ENCODE results near the gene SRPX2. TPM values are rescaled to one million over a fixed set of nuclear protein-coding genes. Genes with fewer than 3 reads are reported as not detected.

Gene SRPX2
- total and polyA plus RNA-seq, 2 of the 13 experiments (the other 11 are each of a cell fraction or from before 2014, with no cell fraction given), result 1.5 to 6.7 TPM

DNA sequence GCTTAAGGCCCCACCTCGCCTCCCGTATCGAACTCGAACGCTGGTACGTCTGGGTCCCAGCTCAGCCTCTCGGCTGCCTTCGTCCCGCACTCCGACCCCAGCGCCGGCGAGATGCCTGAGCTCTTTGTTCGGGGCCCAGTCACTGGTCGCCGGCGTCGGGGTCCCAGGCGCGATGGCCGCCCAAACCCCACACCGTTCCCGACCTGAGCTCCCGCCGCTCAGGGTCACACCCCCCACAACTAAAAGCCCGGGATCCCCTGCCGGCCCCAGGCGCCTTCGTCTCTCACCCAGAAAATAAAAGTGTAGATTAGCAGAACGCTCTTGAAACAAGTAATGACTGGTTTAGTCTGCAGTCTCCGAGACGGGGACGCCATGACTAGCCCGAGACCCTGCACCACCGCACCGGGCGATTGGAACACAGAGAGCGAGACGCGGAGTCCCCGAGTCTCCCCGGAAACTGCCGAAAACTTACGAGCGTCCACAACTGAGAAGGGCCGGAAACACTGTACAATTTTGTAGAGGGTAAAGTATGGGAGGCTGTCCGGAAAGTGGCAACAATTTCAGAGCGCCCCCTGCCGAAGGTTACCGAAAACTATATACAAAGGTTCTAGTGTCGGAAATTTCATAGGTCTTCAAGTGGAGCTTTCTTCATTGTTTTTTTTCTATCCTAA, 7.5 kb upstream of the SRPX2 start, which contains the start of gene TSPAN6 (continued):
- TF ChIP-seq ZNF883 (CRISPR knock-in tag; IDR thresholded peaks at IDR 0.05; ENCODE audit: not compliant biosample characterization) (no peak), FOSL2 (CRISPR knock-in tag; IDR thresholded peaks at IDR 0.05) (no peak), E2F2 (CRISPR knock-in tag; IDR thresholded peaks at IDR 0.05; ENCODE audit: borderline replicate concordance) (no peak), ZNF597 (CRISPR knock-in tag; IDR thresholded peaks at IDR 0.05) (no peak), ATF7-NPFF (CRISPR knock-in tag; IDR thresholded peaks at IDR 0.05; ENCODE audit: low read depth) (no peak), ZNF619 (CRISPR knock-in tag; IDR thresholded peaks at IDR 0.05) (no peak), TRIM24 (CRISPR knock-in tag; IDR thresholded peaks at IDR 0.05) (no peak), POLR2AphosphoS2 (IDR thresholded peaks at IDR 0.05; ENCODE audit: low read depth, low read length) (no peak), KLF11 (CRISPR knock-in tag; IDR thresholded peaks at IDR 0.05) (no peak), ZNF589 (CRISPR knock-in tag; conservative IDR thresholded peaks at IDR 0.05) (no peak), KDM1A (CRISPR knock-in tag; IDR thresholded peaks at IDR 0.05) (no peak), ZBTB8A (CRISPR knock-in tag; IDR thresholded peaks at IDR 0.05; ENCODE audit: borderline replicate concordance, low read depth) (no peak), XRCC5 (optimal IDR thresholded peaks at IDR 0.05; ENCODE audit: low read length) (peak; percentile 34), TSC22D2 (CRISPR knock-in tag; IDR thresholded peaks at IDR 0.05; ENCODE audit: borderline replicate concordance) (no peak), ZNF292 (CRISPR knock-in tag; IDR thresholded peaks at IDR 0.05; ENCODE audit: borderline replicate concordance, low read depth) (no peak), PCBP2 (optimal IDR thresholded peaks at IDR 0.05; ENCODE audit: low read depth, low read length, poor library complexity, severe bottlenecking) (no peak), SAP130 (CRISPR knock-in tag; IDR thresholded peaks at IDR 0.05; ENCODE audit: low read depth) (no peak), ZNF773 (CRISPR knock-in tag; IDR thresholded peaks at IDR 0.05; ENCODE audit: borderline replicate concordance) (no peak), ZBTB7B (CRISPR knock-in tag; IDR thresholded peaks at IDR 0.05) (no peak), POLR2AphosphoS5 (IDR thresholded peaks at IDR 0.05; ENCODE audit: low read depth, low read length) (peak; percentile 71), RAD21 (CRISPR knock-in tag; IDR thresholded peaks at IDR 0.05) (0 out of 2 replicates have a peak, but pooled peaks have one; percentile 18), ZNF263 (CRISPR knock-in tag; IDR thresholded peaks at IDR 0.05) (0 out of 2 replicates have a peak, but pooled peaks have one; percentile 12), HNF4A (CRISPR knock-in tag; IDR thresholded peaks at IDR 0.05) (no peak), ZNF570 (CRISPR knock-in tag; IDR thresholded peaks at IDR 0.05; ENCODE audit: borderline replicate concordance) (no peak), ZNF280D (CRISPR knock-in tag; IDR thresholded peaks at IDR 0.05) (no peak)
- TF ChIP-seq, protein P1, sequence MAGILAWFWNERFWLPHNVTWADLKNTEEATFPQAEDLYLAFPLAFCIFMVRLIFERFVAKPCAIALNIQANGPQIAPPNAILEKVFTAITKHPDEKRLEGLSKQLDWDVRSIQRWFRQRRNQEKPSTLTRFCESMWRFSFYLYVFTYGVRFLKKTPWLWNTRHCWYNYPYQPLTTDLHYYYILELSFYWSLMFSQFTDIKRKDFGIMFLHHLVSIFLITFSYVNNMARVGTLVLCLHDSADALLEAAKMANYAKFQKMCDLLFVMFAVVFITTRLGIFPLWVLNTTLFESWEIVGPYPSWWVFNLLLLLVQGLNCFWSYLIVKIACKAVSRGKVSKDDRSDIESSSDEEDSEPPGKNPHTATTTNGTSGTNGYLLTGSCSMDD (CRISPR knock-in tag; IDR thresholded peaks at IDR 0.05), result no peak
